Sigmoid colon (tissue), 7 donors: ENCODE data around the gene TAF11. TPM values are rescaled to one million over a fixed set of nuclear protein-coding genes. Genes with fewer than 3 reads are reported as not detected.
A peak's percentile ranks its signal among the peaks of the same experiment; 100 is the strongest.

ENCODE experiments used
- DNase-seq: peaks from one replicate; pipeline ENCODE4 v3.0.0-alpha.2; 2019
- H3K27ac ChIP-seq, 4 donors: fragments of 200-600 bp; sonication (generic); one replicate each; pipeline ENCODE4 v1.5.1; 2016 to 2019; ENCODE audit warnings: mild to moderate bottlenecking in 1 of 4
- H3K27me3 ChIP-seq, 3 donors: fragments of 200-600 bp; sonication (generic); one replicate each; pipeline ENCODE4 v1.5.1; 2019; ENCODE audit warnings: mild to moderate bottlenecking in 1 of 3
- H3K36me3 ChIP-seq, 4 donors: fragments of 200-600 bp; sonication (generic); one replicate each; pipeline ENCODE4 v1.5.1; 2016 to 2019
- H3K4me1 ChIP-seq, 4 donors: fragments of 200-600 bp; sonication (generic); one replicate each; pipeline ENCODE4 v1.5.1; 2017 to 2019
- H3K4me3 ChIP-seq, 4 donors: fragments of 200-600 bp; sonication (generic); one replicate each; pipeline ENCODE4 v1.5.1; 2017 to 2019; ENCODE audit warnings: mild to moderate bottlenecking in 2 of 4, moderate library complexity in 1 of 4
- H3K9me3 ChIP-seq, 4 donors: fragments of 200-600 bp in 3 of 4; sonication (generic) in 3 of 4; one replicate each; pipeline versions ENCODE4 v1.5.1 to v1.6.1; 2013 to 2019
- EP300 ChIP-seq, 4 donors: sonication (generic); formaldehyde crosslinking; IDR thresholded peaks; one replicate each; pipeline ENCODE4 v1.6.1; 2017; ENCODE audit warnings: antibody characterized with exemption in 4 of 4
- POLR2A ChIP-seq, 2 donors: fragments of 450-650 bp; IDR thresholded peaks; one replicate each; pipeline ENCODE4 v1.6.1; 2016; ENCODE audit warnings: antibody characterized with exemption in 2 of 2, mild to moderate bottlenecking in 2 of 2, moderate library complexity in 2 of 2
- POLR2AphosphoS5 ChIP-seq, 4 donors: sonication (generic); formaldehyde crosslinking; IDR thresholded peaks; one replicate each; pipeline ENCODE4 v1.6.1; 2017; ENCODE audit warnings: antibody characterized with exemption in 4 of 4
- WGBS, 2 donors: extraction: QIAGEN DNeasy Blood & Tissue Kit; methylation state at CpG; one replicate each; pipeline ENCODE4 v1.1.7; 2013; 5-methylcytosine and 5-hydroxymethylcytosine counted together
- intact Hi-C: fragments of 100-400 bp; cut with DNase I; formaldehyde crosslinking; loops from one replicate; pipeline ENCODE4 v1.15.1; 2023
- polyA plus RNA-seq, 3 donors: library from polyadenylated mRNA; stranded (reverse); fragments of 200-250 nt; gene quantifications; one replicate each; pipeline ENCODE4 v1.2.3, GENCODE V29; 2013
- total RNA-seq, 4 donors: library from RNA; depleted of rRNA; stranded (reverse); fragments of >200 nt; gene quantifications; one replicate each; pipeline ENCODE4 v1.1.0, GENCODE V29; 2016
- TF ChIP-seq, protein P1 (sequence below), 4 experiments: fragments of 450-650 bp in 3 of 4; fragments of 200-600 bp in 1 of 4; IDR thresholded peaks; one replicate each; pipeline ENCODE4 v1.5.1; 2016 to 2019; ENCODE audit warnings: antibody characterized with exemption in 4 of 4, mild to moderate bottlenecking in 3 of 4, moderate library complexity in 2 of 4
- donor health status: healthy with polysubstance abuse.
- donor health status: Bipolar disorder and iron deficiency.
- donor health status: healthy.

The TAF11 gene
- total and polyA plus RNA-seq, 7 donors = 31.0 to 47.9 (median 34.0) TPM

DNA sequence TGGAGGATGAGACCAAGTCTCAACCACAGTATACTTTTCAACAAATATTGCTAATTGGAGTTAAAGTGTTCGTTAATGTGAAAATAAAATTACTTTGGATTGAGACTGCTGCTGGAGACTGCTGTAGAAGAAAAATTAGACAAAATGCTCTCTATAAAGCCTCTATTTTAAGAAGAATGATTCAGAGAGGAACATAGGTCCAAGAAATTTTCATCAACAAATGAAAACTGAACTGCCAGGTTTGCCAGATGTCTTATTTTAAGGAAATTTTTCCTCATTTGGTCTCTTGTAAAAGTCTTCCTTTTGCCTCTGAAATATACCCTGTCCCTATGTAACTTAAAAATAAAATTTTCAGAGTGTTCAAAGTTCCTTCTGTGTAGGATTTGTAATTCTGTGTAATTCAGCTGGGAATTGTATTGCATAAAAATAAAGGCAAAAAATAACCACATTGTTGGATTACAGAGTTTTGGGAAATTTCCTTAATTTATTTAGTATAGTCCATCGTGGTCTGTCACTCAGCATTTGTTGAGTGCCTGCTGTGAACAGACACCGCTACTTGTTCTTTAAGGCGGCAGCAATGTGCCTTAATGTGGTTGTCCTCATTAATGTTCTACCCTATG lies 28.6 kb upstream of the TAF11 start:
- WGBS, 2 donors = 92 to 97% methylated on average over 4 of the region's 4 CpGs
- intact Hi-C loops = no loop called here
- peak overlapping the region in 3 of 4 donors; percentile 38 to 63 (median 48) for H3K27ac ChIP-seq

DNA sequence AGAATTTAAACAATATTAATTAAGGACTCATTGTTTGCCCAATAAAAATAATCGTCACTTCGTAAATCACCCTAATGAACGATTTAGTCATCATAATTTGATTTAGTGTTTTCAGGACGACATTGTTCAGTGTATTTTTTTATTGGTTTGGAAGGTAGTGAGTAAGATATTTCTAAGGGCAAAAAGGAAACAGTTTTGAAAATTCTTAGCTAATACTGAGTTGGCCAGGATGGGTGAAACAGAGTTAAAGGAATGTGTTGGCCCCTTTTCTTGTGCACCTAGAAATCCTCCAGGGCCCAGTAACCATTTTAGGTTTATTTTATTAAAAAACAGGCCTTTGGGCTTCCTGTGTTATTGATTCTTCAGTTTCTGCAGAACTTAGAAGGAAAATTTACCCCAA lies 26.5 kb upstream of the TAF11 start:
- Histone ChIP-seq H3K9me3 (no peaks in the 10 kb centered on the region), H3K27me3 (no peaks in the 10 kb centered on the region), H3K27ac (no peak overlapping the region), H3K4me1 (peaks cover 0 to 16% (median 10%) of the 10 kb centered on the region in 4 donors), H3K4me3 (no peak overlapping the region), H3K36me3 (no peaks in the 10 kb centered on the region)
- intact Hi-C loops = no loop called here
- TF ChIP-seq EP300 (IDR thresholded peaks at IDR 0.05) (no peak), POLR2AphosphoS5 (IDR thresholded peaks at IDR 0.05) (no peak), POLR2A (IDR thresholded peaks at IDR 0.05) (no peak)
- TF ChIP-seq, protein P1, sequence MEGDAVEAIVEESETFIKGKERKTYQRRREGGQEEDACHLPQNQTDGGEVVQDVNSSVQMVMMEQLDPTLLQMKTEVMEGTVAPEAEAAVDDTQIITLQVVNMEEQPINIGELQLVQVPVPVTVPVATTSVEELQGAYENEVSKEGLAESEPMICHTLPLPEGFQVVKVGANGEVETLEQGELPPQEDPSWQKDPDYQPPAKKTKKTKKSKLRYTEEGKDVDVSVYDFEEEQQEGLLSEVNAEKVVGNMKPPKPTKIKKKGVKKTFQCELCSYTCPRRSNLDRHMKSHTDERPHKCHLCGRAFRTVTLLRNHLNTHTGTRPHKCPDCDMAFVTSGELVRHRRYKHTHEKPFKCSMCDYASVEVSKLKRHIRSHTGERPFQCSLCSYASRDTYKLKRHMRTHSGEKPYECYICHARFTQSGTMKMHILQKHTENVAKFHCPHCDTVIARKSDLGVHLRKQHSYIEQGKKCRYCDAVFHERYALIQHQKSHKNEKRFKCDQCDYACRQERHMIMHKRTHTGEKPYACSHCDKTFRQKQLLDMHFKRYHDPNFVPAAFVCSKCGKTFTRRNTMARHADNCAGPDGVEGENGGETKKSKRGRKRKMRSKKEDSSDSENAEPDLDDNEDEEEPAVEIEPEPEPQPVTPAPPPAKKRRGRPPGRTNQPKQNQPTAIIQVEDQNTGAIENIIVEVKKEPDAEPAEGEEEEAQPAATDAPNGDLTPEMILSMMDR (IDR thresholded peaks at IDR 0.05) = no peak
- 88 to 92% methylated on average over 4 of the region's 4 CpGs for whole genome bisulfite sequencing, 2 donors
- no peak for DNase-seq

More for the DNA sequence above, 28.6 kb upstream of the TAF11 start:
- no peaks in the 10 kb centered on the region for H3K27me3 ChIP-seq
- H3K4me1 ChIP-seq = peaks cover 0 to 22% (median 12%) of the 10 kb centered on the region in 4 donors
- DNase-seq = no peak
- no peak overlapping the region for H3K4me3 ChIP-seq
- H3K36me3 ChIP-seq = no peaks in the 10 kb centered on the region
- no peak for TF ChIP-seq POLR2AphosphoS5 (IDR thresholded peaks at IDR 0.05)
- TF ChIP-seq, protein P1 (IDR thresholded peaks at IDR 0.05) = no peak
- TF ChIP-seq EP300 (IDR thresholded peaks at IDR 0.05) = no peak
- no peak for TF ChIP-seq POLR2A (IDR thresholded peaks at IDR 0.05)
- no peaks in the 10 kb centered on the region for H3K9me3 ChIP-seq

DNA sequence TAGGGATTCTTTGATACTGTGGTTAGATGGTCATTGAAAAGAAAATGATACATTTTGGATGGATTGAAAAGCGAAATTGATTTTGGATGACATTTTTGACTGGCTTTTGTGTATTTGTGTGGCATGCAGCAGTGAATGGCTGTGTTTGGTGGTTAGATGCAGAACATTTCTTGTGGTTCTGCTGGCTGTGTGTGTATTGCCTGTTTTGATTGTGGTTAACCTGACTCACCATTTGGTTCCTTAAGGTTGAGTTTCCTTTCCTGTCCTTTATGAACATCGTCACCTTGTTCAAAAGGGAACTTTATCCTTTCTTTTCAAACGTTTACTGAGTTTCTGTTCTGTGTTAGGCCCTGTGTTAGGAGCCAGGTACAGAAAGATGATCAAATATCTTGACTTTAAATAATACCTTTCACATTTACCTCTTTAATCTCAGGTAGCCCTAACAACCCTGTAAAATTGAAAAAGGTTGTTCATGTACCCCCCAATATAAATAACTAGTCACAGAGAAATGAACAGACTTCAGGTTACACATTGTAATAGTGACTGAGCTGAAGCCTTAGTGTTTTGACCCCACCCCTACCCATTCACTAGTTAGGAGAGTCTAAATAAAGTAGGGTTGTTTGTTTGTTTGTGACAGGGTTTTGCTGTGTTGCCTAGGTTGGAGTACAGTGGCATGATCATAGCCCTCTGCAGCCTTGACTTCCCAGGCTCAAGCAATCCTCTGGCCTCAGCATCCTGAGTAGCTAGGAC lies 25.0 kb upstream of the TAF11 start:
- TF ChIP-seq EP300 (IDR thresholded peaks at IDR 0.05) = no peak
- no peak for TF ChIP-seq POLR2A (IDR thresholded peaks at IDR 0.05)
- no peak for TF ChIP-seq POLR2AphosphoS5 (IDR thresholded peaks at IDR 0.05)
- TF ChIP-seq, protein P1 (IDR thresholded peaks at IDR 0.05) = no peak
- Histone ChIP-seq H3K9me3 (no peaks in the 10 kb centered on the region), H3K4me3 (no peak overlapping the region), H3K4me1 (peaks cover 0 to 16% (median 5%) of the 10 kb centered on the region in 4 donors), H3K36me3 (no peaks in the 10 kb centered on the region), H3K27me3 (no peaks in the 10 kb centered on the region), H3K27ac (no peak overlapping the region)
- WGBS, 2 donors = 50 to 73% methylated on average over 3 of the region's 3 CpGs
- DNase-seq = no peak
- intact Hi-C loops = no loop called here

DNA sequence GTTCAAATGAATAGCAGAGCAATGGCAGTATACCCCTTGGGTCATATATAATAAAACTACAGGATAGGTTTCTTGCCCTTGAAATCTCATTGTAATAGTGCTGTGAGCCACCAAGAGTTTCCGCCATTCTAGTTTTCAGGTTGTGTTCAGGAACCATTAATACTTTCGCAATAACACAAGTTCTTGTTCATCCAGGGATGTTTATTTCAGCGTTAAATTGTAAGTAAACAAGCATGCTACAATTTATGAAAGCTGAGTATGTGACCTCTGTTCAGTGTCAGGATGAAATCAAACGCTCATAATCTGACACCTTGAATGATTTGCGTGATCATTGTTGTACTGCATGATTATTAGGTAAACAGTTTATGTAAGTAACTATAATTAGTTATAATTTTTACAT lies 24.0 kb upstream of the TAF11 start:
- DNase-seq = no peak
- TF ChIP-seq, protein P1 (IDR thresholded peaks at IDR 0.05) = no peak
- TF ChIP-seq POLR2A (IDR thresholded peaks at IDR 0.05) = no peak
- peaks cover 0 to 12% (median 0%) of the 10 kb centered on the region in 4 donors for H3K4me1 ChIP-seq

More for the DNA sequence above, 24.0 kb upstream of the TAF11 start:
- Histone ChIP-seq H3K27me3 (no peaks in the 10 kb centered on the region), H3K4me3 (no peak overlapping the region), H3K27ac (no peak overlapping the region), H3K9me3 (no peaks in the 10 kb centered on the region), H3K36me3 (no peaks in the 10 kb centered on the region)
- intact Hi-C loops = no loop called here
- WGBS, 2 donors = 86 to 92% methylated on average over 5 of the region's 5 CpGs
